K562 (cell line): ENCODE data around the gene TMEM95. TPM values are rescaled to one million over a fixed set of nuclear protein-coding genes. Genes with fewer than 3 reads are reported as not detected.

Experiments used
- ATF4 ChIP-seq: fragments of 450-650 bp; formaldehyde crosslinking; IDR thresholded peaks from 2 replicates; pipeline ENCODE4 v1.4.0; 2022; ENCODE audit warnings: mild to moderate bottlenecking, moderate library complexity
- BRCA1 ChIP-seq, 2 experiments: fragments of 450-650 bp in 1 of 2; sonication (generic) in 1 of 2; formaldehyde crosslinking in 1 of 2; IDR thresholded peaks; 2 replicates each; pipeline versions ENCODE4 v1.5.0 to v1.6.1; 2017 to 2020; ENCODE audit warnings: mild to moderate bottlenecking in 1 of 2, missing genetic modification reagents in 1 of 2
- C11orf30 ChIP-seq: fragments of 450-650 bp; IDR thresholded peaks from 2 replicates; pipeline ENCODE4 v1.6.1; 2016; ENCODE audit warnings: low read depth, mild to moderate bottlenecking
- DNMT1 ChIP-seq: fragments of 450-650 bp; IDR thresholded peaks from 2 replicates; pipeline ENCODE4 v1.6.1; 2016; ENCODE audit warnings: antibody characterized with exemption, mild to moderate bottlenecking
- GABPB1 ChIP-seq: sonication (generic); formaldehyde crosslinking; IDR thresholded peaks from 2 replicates; pipeline ENCODE4 v1.8.0; 2022; ENCODE audit warnings: mild to moderate bottlenecking, missing genetic modification reagents
- HMGN3 ChIP-seq: IDR thresholded peaks from 2 replicates; pipeline ENCODE4 v1.6.1; 2011; ENCODE audit warnings: borderline replicate concordance, low read depth, mild to moderate bottlenecking, mixed read lengths, low read length; ENCODE audit not compliant: insufficient read length; ENCODE audit errors: extremely low read depth
- MBD2 ChIP-seq: sonication (generic); IDR thresholded peaks from 2 replicates; pipeline ENCODE4 v1.6.1; 2016; ENCODE audit warnings: low read depth, borderline replicate concordance
- MLLT1 ChIP-seq, 2 experiments: fragments of 450-650 bp; IDR thresholded peaks; 2 replicates each; pipeline ENCODE4 v1.6.1; 2016
- MTA3 ChIP-seq: fragments of 450-650 bp; formaldehyde crosslinking; IDR thresholded peaks from 2 replicates; pipeline ENCODE4 v1.6.1; 2017; ENCODE audit warnings: mild to moderate bottlenecking, borderline replicate concordance
- MXI1 ChIP-seq: IDR thresholded peaks from 2 replicates; pipeline ENCODE4 v1.6.1; 2011; ENCODE audit warnings: low read depth, mild to moderate bottlenecking, improper control_type of control experiment, low read length
- PHF21A ChIP-seq: fragments of 450-650 bp; IDR thresholded peaks from 2 replicates; pipeline ENCODE4 v1.6.1; 2017; ENCODE audit warnings: low read depth, borderline replicate concordance
- RAD51 ChIP-seq: fragments of 450-650 bp; IDR thresholded peaks from 2 replicates; pipeline ENCODE4 v1.7.1; 2016; ENCODE audit warnings: low read depth, mild to moderate bottlenecking, borderline replicate concordance
- RBFOX2 ChIP-seq: fragments of 200-400 bp; formaldehyde crosslinking; IDR thresholded peaks from 2 replicates; pipeline ENCODE4 v1.6.1; 2017; ENCODE audit warnings: low read depth, mild to moderate bottlenecking, low read length, moderate library complexity
- THRA ChIP-seq: fragments of 450-650 bp; IDR thresholded peaks from 2 replicates; pipeline ENCODE4 v1.6.1; 2017; ENCODE audit warnings: mild to moderate bottlenecking, moderate library complexity
- ZKSCAN1 ChIP-seq: fragments of 150-350 bp; IDR thresholded peaks from 2 replicates; pipeline ENCODE4 v1.6.1; 2016; ENCODE audit warnings: low read depth, low read length
- ZNF23 ChIP-seq: fragments of 250-450 bp; sonication (Bioruptor Pico); IDR thresholded peaks from 2 replicates; pipeline ENCODE4 v1.4.0; 2020; ENCODE audit warnings: mild to moderate bottlenecking
- ZNF518B ChIP-seq: fragments of 250-450 bp; sonication (Bioruptor Pico); IDR thresholded peaks from 2 replicates; pipeline ENCODE4 v1.5.0; 2021; ENCODE audit warnings: mild to moderate bottlenecking, moderate library complexity
- ZSCAN29 ChIP-seq: fragments of 450-650 bp; IDR thresholded peaks from 2 replicates; pipeline ENCODE4 v1.6.1; 2017
- polyA plus RNA-seq, 8 experiments: library from polyadenylated mRNA; depleted of rRNA in 4 of 8; stranded (reverse) in 5 of 8; unstranded in 3 of 8; fragments of >200 nt; fragmentation: Nextera tagmentation in 2 of 8; fragmentation: Illumina TruSeq in 1 of 8; extraction: Ambion mirVana in 2 of 8; extraction: Trizol in 1 of 8; gene quantifications; 2 replicates each; pipeline versions ENCODE4 v1.2.1 to v1.2.3, GENCODE V29; 2011 to 2014; ENCODE audit warnings: inconsistent platforms in 1 of 8, missing spikeins in 1 of 8
- total RNA-seq, 7 experiments: library from RNA; depleted of rRNA in 6 of 7; stranded (reverse); fragments of >200 nt in 6 of 7; fragmentation: Illumina TruSeq in 2 of 7; extraction: Trizol in 2 of 7; gene quantifications; 2 replicates each; pipeline versions ENCODE4 v1.2.1 to v1.2.3, GENCODE V29; 2011 to 2021; ENCODE audit warnings: low replicate concordance in 1 of 7
- TF ChIP-seq, protein P1 (sequence below): sonication (generic); formaldehyde crosslinking; IDR thresholded peaks from 2 replicates; pipeline ENCODE4 v1.8.0; 2022; ENCODE audit warnings: mild to moderate bottlenecking, missing genetic modification reagents

TMEM95 gene
- total and polyA plus RNA-seq, 9 of the 15 experiments (the other 6 are each of a cell fraction or from before 2014, with no cell fraction given) = not detected

DNA sequence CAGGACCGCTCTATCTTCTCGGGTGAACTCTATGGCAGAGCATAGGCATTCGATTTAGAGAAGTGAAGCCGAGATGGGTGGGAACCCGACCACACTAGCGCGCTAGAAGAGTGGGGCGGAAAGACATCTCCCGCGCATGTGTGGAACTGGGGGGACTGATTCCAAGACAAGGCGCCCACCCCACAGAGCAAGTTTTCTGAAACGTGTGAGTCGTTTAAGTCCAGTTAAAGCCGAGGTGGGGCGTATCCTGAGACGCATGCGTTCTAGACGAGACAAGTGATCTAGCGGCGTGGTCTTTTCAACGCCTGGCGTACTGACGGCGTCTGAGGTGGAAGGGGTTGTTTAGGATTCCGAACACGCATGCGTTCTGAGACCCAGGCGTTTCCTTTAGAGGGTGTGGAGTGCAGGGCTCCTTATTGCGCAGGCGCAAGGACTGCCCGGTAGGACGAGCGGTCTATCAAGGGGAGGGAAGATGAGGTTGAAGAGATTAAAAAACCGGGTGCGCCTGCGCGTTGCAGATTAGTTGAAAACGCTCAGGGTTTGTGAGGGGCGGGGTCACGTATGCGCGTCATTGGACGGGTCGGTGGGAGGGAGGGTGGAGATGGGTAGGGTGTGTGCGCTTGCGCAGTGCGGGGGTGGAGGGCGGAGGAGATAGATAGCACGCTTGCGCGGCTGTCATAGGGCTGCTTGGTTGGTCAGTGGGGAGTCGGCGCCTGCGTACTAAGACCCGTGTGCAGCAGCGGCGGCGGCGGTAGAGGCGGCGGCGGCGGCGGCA is 47.9 kb upstream of the TMEM95 start, which contains the start of gene EIF5A (continued):
- TF ChIP-seq MLLT1 (IDR thresholded peaks at IDR 0.05) (peak in 1 of 2 experiments; percentile 96; a peak in 2 of 4 replicates), ZNF518B (no peak), MBD2 (peak; percentile 46; the same call in 1 of the 2 replicates), C11orf30 (peak; percentile 36; the same call in 1 of the 2 replicates), GABPB1 (CRISPR knock-in tag) (peak; percentile 54), THRA (no peak), BRCA1 (IDR thresholded peaks at IDR 0.05) (no peak), BRCA1 (CRISPR knock-in tag; IDR thresholded peaks at IDR 0.05) (no peak), MTA3 (peak; percentile 56; the same call in 1 of the 2 replicates), HMGN3 (no peak), ZKSCAN1 (no peak; the same call in 1 of the 2 replicates), DNMT1 (no peak), RBFOX2 (peak; percentile 81), RAD51 (no peak), PHF21A (no peak), ZNF23 (CRISPR knock-in tag) (no peak), ZSCAN29 (no peak), ATF4 (CRISPR knock-in tag) (no peak), MXI1 (peak; percentile 50; the same call in 1 of the 2 replicates)
- TF ChIP-seq, protein P1, sequence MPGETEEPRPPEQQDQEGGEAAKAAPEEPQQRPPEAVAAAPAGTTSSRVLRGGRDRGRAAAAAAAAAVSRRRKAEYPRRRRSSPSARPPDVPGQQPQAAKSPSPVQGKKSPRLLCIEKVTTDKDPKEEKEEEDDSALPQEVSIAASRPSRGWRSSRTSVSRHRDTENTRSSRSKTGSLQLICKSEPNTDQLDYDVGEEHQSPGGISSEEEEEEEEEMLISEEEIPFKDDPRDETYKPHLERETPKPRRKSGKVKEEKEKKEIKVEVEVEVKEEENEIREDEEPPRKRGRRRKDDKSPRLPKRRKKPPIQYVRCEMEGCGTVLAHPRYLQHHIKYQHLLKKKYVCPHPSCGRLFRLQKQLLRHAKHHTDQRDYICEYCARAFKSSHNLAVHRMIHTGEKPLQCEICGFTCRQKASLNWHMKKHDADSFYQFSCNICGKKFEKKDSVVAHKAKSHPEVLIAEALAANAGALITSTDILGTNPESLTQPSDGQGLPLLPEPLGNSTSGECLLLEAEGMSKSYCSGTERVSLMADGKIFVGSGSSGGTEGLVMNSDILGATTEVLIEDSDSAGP (CRISPR knock-in tag) = no peak
